Measurements from ENCODE around the gene AFMID.
"Not testable (repeated sequence)": the region's sequence is repeated elsewhere in the genome, so short reads cannot be mapped to it uniquely, and the experiment has no call there.

The AFMID gene

GRCh38 chr17:78238823-78239488, 51.8 kb downstream of the AFMID start:
- no peak for DNase-seq (ENCODE audit: low read depth)

- no peak for DNase-seq (ENCODE audit: low read depth)
Measured at GRCh38 chr17:78239489-78239931, 52.3 kb downstream of the AFMID start.

GRCh38 chr17:78240012-78240655, 53.0 kb downstream of the AFMID start:
- no peak for DNase-seq (ENCODE audit: low read depth)

- DNase-seq (ENCODE audit: low read depth) = no peak
Measured at GRCh38 chr17:78240839-78241238, 53.7 kb downstream of the AFMID start.

GRCh38 chr17:78241277-78242023, 54.3 kb downstream of the AFMID start:
- DNase-seq (ENCODE audit: low read depth) = peak; percentile 69

DNA sequence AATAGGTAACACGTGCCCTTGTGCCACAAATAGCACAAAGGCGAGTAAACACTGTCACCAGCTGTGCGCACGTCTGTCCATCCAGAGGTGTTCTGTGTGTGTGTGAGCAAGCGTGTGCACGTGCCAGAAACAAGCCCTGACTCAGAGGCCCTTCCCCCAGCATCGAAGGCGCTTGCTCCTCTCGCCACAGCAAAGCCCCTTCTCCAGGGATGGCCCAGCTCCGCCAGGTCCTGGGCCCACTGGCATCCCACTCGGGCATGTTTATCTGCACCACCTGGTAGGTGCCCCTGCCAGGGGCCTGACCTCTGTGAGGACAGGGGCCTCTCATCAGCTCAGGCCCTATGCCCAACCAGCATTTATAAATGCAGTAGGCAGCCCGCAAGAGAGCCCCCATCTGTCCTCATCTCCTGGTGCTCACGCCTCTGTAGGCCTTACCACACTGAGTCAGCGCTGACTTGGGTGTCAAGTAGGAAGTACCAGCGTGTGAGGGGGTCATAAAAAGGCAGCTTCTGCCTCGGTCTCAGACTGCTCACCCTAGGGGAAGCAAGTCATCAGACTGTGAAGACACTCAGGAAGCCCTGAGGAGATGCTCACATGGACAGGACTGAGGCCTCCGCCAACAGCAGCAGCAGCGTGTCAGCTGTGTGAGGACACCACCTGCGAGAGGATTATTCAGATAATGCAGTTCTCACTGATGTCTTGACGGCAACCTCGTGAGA, 55.0 kb downstream of the AFMID start:
- peak; percentile 83 for DNase-seq (ENCODE audit: low read depth)

- no peak for DNase-seq (ENCODE audit: low read depth)
Measured at GRCh38 chr17:78247304-78247703, 60.1 kb downstream of the AFMID start.

DNA sequence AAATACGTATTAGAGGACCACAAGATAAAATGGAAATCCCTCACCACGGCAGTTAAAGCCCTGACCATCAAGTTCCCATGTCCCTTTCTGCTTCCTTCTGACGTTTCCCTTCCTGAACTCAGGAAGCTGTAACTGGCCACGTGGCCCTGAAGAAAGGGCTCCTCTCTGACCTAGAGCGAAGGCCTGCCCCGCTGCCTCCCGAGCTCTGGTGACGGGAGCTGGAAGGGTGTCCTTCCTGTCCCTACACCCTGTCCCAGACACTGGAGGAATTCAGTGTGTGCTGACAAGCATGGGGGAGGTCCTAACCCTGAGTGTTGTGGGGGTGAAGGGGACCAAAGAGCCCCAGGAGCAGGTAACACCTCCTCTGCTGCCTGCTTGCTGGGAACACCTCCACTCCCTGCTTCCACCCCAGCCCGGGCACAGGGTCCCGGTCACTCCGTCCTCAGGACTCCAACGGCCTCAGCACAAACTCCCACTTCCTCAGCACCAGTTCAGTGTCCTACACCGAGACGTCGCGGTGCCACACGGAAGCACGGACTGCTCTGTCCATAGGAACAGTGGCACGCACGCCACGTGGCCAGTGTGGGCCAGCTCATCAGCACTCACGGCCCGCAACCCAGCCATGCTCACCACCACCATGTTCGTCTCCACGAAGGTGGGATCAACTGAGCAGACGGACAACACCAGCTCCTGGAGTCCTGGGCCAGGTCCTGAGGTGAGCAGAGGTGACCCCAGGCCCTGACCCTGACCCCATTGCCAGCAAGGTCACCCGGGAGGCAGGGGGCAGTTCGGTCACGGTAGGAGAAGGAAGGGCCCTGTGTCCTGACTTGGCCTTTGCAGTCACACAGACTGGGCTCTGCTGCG, 61.1 kb downstream of the AFMID start:
- no peak for DNase-seq (ENCODE audit: low read depth)

DNA sequence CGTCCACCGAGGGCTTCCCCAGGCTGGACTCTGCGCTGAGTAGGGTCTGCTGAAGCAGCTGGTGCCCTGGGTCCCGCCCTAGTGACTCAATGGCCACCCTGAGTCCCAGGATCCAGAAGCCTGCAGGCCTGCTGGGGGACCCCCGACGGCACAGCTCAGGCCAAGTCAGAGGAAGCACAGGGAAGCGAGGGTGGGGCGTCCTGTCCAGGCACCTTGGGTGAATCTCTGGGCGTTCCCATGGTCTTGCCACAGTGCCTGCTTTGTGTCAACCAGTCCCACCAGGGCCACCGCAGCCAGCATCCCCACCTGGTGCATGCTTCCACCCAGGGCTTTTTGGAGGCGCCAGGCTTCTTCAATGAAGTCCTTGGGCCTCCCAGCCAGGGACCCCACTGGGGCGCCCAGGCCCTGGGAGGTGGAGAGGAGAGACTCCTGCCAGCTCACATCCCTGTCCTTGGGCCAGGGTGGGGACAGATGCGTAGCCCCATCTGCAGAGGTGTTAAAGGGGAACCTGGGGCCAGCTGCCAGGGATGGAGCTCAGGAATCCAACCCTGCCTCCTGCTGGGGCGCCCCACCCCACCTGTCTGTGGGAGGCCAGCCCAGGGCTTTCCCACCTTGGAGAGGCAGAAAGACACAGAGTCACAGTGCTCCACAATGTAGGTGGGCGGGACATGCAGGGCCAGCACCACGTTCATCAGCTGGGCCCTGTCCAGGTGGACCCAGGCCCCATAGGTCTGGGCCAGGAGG, 62.1 kb downstream of the AFMID start:
- DNase-seq (ENCODE audit: low read depth) = no peak

- DNase-seq (ENCODE audit: low read depth) = no peak
Measured at GRCh38 chr17:78249818-78250806, 63.0 kb downstream of the AFMID start.

DNA sequence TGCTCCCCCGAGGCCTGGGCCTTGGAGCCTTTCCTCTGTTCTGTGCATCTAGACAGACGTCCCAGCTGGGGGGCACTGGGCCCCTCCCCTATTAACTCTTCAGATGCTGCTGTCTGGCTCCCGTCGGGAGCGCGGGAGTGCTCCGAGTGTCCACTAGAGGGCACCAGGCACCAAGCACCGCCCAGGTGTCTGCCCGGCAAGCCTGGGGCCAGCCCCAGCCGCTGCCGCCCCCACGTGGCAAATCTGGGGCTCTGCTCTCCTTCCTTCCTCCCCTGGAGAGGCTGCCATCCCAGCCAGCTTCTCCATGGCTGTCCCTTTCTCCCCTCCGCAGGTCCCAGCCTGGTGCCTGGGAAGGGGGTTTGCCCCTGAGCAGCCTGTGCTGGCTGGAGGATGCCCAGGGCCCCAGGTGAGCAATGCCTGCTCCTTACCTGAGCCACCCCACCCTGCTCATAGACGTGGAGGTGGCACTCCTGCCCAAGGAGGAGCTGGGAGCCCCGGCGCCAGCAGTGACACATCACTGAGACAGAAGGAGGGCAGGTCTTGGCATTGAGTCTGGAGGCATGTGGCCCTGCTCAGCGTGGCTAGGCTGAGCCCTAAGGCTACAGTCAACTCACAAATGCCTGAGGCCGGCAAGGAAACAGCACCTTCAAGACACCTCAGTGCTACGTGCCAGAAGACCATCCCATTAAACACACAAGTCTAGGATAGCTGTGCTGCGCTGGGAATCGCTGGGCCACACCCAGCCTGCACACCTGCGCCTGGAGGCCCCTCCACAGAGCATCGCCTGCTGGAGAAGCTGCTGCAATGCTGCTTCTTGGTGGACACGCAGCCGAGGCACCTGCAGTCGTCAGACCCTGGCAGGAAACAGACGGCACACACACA, 64.0 kb downstream of the AFMID start:
- peak; percentile 89 for DNase-seq (ENCODE audit: low read depth)

GRCh38 chr17:78251773-78252103, 64.6 kb downstream of the AFMID start:
- no peak for DNase-seq (ENCODE audit: low read depth)

- no peak for DNase-seq (ENCODE audit: low read depth)
Measured at GRCh38 chr17:78252111-78252634, 65.0 kb downstream of the AFMID start.

DNA sequence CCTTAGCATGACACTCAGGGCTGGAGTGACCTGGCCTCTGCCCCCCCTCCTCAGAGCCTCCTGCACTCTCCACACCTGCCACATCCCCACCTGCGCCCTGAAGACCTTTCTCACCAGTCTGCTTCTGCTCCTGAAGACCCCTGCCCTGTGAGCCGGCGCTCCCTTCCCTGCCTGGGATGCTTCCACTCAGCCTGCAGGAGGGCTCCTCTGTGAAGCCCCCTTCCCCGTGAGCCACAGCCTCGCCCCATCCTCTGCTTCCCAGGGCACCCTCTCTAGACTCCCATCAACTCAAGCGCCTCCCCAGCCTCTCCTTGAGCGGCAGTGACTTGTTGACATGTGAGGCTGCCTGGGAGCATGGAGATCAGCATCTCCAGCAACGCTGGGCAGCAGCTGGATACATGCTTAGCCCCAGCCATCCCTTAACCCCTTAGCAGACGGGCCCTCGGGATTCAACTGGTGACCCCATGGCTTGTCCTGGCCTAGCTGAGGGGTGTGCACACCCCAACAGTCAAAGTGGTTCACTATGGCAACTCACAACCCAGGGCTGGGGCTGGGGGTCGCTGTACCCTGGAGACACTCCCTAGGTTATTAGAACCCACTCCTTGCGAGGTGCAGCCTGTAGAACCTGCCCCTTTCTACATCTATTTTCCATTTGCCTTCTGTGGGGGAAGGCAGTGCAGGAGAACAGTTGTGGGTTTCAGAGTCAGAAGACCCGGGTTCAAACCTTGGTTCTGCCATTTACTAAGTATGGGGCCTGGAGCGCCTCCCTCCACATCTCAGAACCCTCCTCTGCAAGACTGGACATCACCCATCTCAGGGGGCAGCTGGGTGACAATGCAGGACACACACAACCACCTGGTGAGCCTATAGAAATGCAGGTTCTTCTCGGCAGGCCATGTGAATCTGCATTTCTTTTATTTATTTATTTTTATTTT, 65.8 kb downstream of the AFMID start:
- DNase-seq (ENCODE audit: low read depth) = no peak

DNA sequence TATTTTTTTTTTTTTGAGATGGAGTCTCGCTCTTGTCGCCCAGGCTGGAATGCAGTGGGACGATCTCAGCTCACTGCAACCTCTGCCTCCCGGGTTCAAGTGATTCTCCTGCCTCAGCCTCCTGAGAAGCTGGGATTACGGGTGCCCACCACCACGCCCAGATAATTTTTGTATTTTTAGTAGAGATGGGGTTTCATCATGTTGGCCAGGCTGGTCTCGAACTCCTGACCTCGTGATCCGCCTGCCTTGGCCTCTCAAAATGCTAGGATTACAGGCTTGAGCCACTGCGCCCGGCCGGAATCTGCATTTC, 66.4 kb downstream of the AFMID start:
- not testable (repeated sequence) for DNase-seq (ENCODE audit: low read depth)

DNA sequence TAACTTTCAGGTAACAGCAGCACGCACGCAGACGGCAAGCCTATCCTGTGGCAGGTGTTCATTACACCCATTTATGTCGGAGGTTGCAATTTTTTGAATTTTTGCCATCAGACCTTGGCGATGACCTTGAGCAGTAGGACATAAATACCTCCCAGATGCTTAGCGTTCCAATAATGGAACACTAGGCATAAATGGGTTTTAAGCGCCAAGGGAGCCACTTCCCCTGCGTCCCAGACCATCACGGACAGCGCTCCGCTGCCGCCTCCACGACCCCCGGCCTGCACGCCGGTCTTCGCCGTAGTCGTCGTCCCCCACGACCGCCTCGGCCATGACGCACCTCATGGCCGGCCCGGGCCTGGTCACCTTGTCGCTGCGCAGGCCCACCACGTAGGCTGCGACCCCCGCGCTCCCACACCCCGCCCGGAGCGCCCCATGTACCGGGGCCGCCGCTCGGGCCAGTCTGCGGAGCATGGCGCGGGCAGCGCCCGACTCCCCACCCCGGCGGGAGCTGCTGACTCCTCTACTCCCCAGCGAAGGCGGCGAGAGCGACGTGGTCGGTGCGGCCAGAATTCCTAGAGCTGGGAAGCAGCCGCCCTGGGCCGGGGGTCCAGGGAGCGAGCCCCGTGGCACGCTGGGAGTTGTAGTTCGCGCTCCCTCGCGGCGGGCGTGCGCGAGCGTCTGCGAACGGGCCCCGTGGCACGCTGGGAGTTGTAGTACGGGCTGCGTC, 66.9 kb downstream of the AFMID start:
- peak; percentile 87 for DNase-seq (ENCODE audit: low read depth)

Data from ELR (cell line).